Measurements from ENCODE around the gene CCDC178.
A peak's percentile ranks its signal among the peaks of the same experiment; 100 is the strongest.

Gene CCDC178

GRCh38 chr18:32909798-32910561 lies 530.5 kb downstream of the CCDC178 start:
- peak in 1 of 3 donors; percentile 17 for DNase-seq

- no peak for DNase-seq
Measured at GRCh38 chr18:32908424-32908805, 532.1 kb downstream of the CCDC178 start.

- DNase-seq, result no peak
Measured at GRCh38 chr18:32907648-32908423, 532.7 kb downstream of the CCDC178 start.

- no peak for DNase-seq
Measured at GRCh38 chr18:32907311-32907585, 533.3 kb downstream of the CCDC178 start.

- peak; percentile 32 to 55 (median 38) for DNase-seq
Measured at GRCh38 chr18:32906506-32907310, 533.8 kb downstream of the CCDC178 start.

- no peak for DNase-seq
Measured at GRCh38 chr18:32905651-32906050, 534.9 kb downstream of the CCDC178 start.

GRCh38 chr18:32902568-32903330 lies 537.8 kb downstream of the CCDC178 start:
- no peak for DNase-seq

- DNase-seq, result no peak
Measured at GRCh38 chr18:32899819-32900218, 540.7 kb downstream of the CCDC178 start.

- DNase-seq, result peak in 1 of 3 donors; percentile 8
Measured at GRCh38 chr18:32896776-32897547, 543.6 kb downstream of the CCDC178 start.

- DNase-seq, result no peak
Measured at GRCh38 chr18:32893915-32894314, 546.6 kb downstream of the CCDC178 start.

- DNase-seq, result no peak
Measured at GRCh38 chr18:32891797-32892196, 548.7 kb downstream of the CCDC178 start.

- DNase-seq, result no peak
Measured at GRCh38 chr18:32891130-32891529, 549.4 kb downstream of the CCDC178 start.

- DNase-seq, result no peak
Measured at GRCh38 chr18:32889615-32890593, 550.6 kb downstream of the CCDC178 start.

GRCh38 chr18:32888306-32888705 lies 552.2 kb downstream of the CCDC178 start:
- DNase-seq, result no peak
